SU-DHL-6 (cell line): ENCODE results near the gene TNNI2.

Source experiments
- EZH2phosphoT487 ChIP-seq: fragments of 200-600 bp; sonication (generic), shearing (Covaris generic); conservative IDR thresholded peaks from 2 replicates; pipeline ENCODE4 v1.6.1; 2018; ENCODE audit warnings: mild to moderate bottlenecking, antibody characterized with exemption, low read length, moderate library complexity, mixed read lengths
- TF ChIP-seq, protein P1 (sequence below): fragments of 200-600 bp; sonication (generic); IDR thresholded peaks from one replicate; pipeline ENCODE4 v1.5.1; 2017; ENCODE audit warnings: antibody characterized with exemption, mild to moderate bottlenecking, low read length, moderate library complexity; ENCODE audit not compliant: insufficient read depth, poor library complexity, severe bottlenecking

DNA sequence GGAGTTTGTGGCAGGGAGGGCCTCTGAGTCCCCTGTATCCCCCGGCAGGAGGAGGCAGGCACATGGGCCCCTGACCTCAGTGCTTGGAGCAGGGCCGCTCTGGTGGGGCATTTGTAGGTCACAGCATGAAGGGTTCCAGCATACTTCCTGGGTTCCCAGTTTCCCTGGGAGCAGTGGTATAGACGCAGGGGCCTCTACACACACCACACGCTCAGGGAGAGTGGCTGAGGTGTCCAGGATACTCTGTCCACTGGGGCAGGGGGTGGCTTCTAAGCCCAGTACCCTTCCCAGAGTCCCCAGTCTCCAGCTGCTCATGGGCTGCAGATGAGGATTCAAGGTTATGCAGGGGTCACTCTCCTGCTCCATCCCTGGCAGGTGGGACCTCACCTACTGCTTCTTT, 20.2 kb downstream of the TNNI2 start:
- TF ChIP-seq, protein P1, sequence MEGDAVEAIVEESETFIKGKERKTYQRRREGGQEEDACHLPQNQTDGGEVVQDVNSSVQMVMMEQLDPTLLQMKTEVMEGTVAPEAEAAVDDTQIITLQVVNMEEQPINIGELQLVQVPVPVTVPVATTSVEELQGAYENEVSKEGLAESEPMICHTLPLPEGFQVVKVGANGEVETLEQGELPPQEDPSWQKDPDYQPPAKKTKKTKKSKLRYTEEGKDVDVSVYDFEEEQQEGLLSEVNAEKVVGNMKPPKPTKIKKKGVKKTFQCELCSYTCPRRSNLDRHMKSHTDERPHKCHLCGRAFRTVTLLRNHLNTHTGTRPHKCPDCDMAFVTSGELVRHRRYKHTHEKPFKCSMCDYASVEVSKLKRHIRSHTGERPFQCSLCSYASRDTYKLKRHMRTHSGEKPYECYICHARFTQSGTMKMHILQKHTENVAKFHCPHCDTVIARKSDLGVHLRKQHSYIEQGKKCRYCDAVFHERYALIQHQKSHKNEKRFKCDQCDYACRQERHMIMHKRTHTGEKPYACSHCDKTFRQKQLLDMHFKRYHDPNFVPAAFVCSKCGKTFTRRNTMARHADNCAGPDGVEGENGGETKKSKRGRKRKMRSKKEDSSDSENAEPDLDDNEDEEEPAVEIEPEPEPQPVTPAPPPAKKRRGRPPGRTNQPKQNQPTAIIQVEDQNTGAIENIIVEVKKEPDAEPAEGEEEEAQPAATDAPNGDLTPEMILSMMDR = no peak
- no peak for TF ChIP-seq EZH2phosphoT487
